Right ventricle myocardium inferior (tissue), 1 donor: ENCODE data around the gene LIMCH1. TPM values are rescaled to one million over a fixed set of nuclear protein-coding genes. Genes with fewer than 3 reads are reported as not detected.
"Not testable (repeated sequence)": the region's sequence is repeated elsewhere in the genome, so short reads cannot be mapped to it uniquely, and the experiment has no call there.

Source experiments
- ATAC-seq: fragments of 200-7000 bp; cut with Tn5 transposase; one replicate; pipeline ENCODE4 v1.9.1; 2020; ENCODE audit warnings: mild to moderate bottlenecking, moderate library complexity
- DNase-seq: peaks from one replicate; pipeline ENCODE4 v3.0.0; 2021; ENCODE audit errors: missing footprints
- intact Hi-C: fragments of 100-400 bp; cut with DNase I; formaldehyde crosslinking; loops from one replicate; pipeline ENCODE4 v1.11.0; 2022
- total RNA-seq: library from RNA; stranded (reverse); fragmentation: NEBNext Ultra II Directional; extraction: Animal tissue kit (Norgen Biotek cat#: 25700); gene quantifications from one replicate; pipeline ENCODE4 v1.2.1, GENCODE V29; 2021
- donor health status: DM: no; HTN: yes; CAD: no; lungs with severe emphysema.

The LIMCH1 gene
- total RNA-seq, 1 donor from 2014 or later = 294 TPM

GRCh38 chr4:41625531-41625930 is 87.6 kb downstream of the LIMCH1 start:
- intact Hi-C loops = no loop called here
- ATAC-seq = no peak
- DNase-seq = no peak

- ATAC-seq = no peak
- intact Hi-C loops = no loop called here
These were observed 91.0 kb downstream of the LIMCH1 start for GRCh38 chr4:41628936-41629335.

GRCh38 chr4:41631523-41631922 is 93.6 kb downstream of the LIMCH1 start:
- intact Hi-C loops = no loop called here
- no peak for DNase-seq
- ATAC-seq = no peak

More at GRCh38 chr4:41628936-41629335, 91.0 kb downstream of the LIMCH1 start:
- no peak for DNase-seq

GRCh38 chr4:41632481-41633073 is 94.6 kb downstream of the LIMCH1 start:
- intact Hi-C loops = no loop called here
- DNase-seq (no peak), ATAC-seq (no peak)

GRCh38 chr4:41633321-41633720 is 95.4 kb downstream of the LIMCH1 start:
- DNase-seq = no peak
- intact Hi-C loops = no loop called here
- peak; percentile 81 for ATAC-seq

- DNase-seq (no peak), ATAC-seq (no peak)
- intact Hi-C loops = no loop called here
These were observed 97.5 kb downstream of the LIMCH1 start for GRCh38 chr4:41635441-41635840.

GRCh38 chr4:41638203-41638602 is 100.2 kb downstream of the LIMCH1 start:
- intact Hi-C loops = no loop called here
- DNase-seq = no peak
- ATAC-seq = no peak

GRCh38 chr4:41638866-41639265 is 100.9 kb downstream of the LIMCH1 start:
- intact Hi-C loops = no loop called here
- DNase-seq = no peak
- ATAC-seq = no peak

- ATAC-seq = no peak
- no peak for DNase-seq
- intact Hi-C loops = no loop called here
These were observed 101.3 kb downstream of the LIMCH1 start for GRCh38 chr4:41639291-41639690.

- intact Hi-C loops = loop anchor here (5.0 kb wide), 3 partner anchors 104 to 359 kb away; partner anchors contain the start of gene LIMCH1
- DNase-seq = no peak
- no peak for ATAC-seq
These were observed 102.9 kb downstream of the LIMCH1 start for GRCh38 chr4:41640906-41641305.

GRCh38 chr4:41642746-41643145 is 104.8 kb downstream of the LIMCH1 start:
- ATAC-seq, DNase-seq: not testable (repeated sequence)
- intact Hi-C loops = loop anchor here (5.0 kb wide), 3 partner anchors 105 to 360 kb away; partner anchors contain the start of gene LIMCH1

GRCh38 chr4:41643331-41643730 is 105.4 kb downstream of the LIMCH1 start:
- ATAC-seq = no peak
- intact Hi-C loops = loop anchor here (5.0 kb wide), 3 partner anchors 106 to 361 kb away; partner anchors contain the start of gene LIMCH1
- DNase-seq = no peak

GRCh38 chr4:41644288-41644914 is 106.4 kb downstream of the LIMCH1 start:
- ATAC-seq (peak; percentile 88), DNase-seq (peak; percentile 83)
- intact Hi-C loops = loop anchor here (5.0 kb wide), 3 partner anchors 107 to 362 kb away; partner anchors contain the start of gene LIMCH1

GRCh38 chr4:41644915-41645295 is 106.9 kb downstream of the LIMCH1 start:
- intact Hi-C loops = loop anchor here (5.0 kb wide), 3 partner anchors 108 to 363 kb away; partner anchors contain the start of gene LIMCH1
- DNase-seq = no peak
- ATAC-seq = no peak

GRCh38 chr4:41645728-41646390 is 107.9 kb downstream of the LIMCH1 start:
- DNase-seq (no peak), ATAC-seq (no peak)
- intact Hi-C loops = no loop called here

GRCh38 chr4:41646862-41647261 is 108.9 kb downstream of the LIMCH1 start:
- ATAC-seq (no peak), DNase-seq (no peak)
- intact Hi-C loops = no loop called here

- intact Hi-C loops = no loop called here
These were observed 109.4 kb downstream of the LIMCH1 start for GRCh38 chr4:41647383-41647782.

GRCh38 chr4:41651150-41651549 is 113.2 kb downstream of the LIMCH1 start:
- ATAC-seq, intact Hi-C loops, DNase-seq: not testable (repeated sequence)

More at GRCh38 chr4:41647383-41647782, 109.4 kb downstream of the LIMCH1 start:
- DNase-seq (no peak), ATAC-seq (no peak)

GRCh38 chr4:41652971-41653370 is 115.0 kb downstream of the LIMCH1 start:
- intact Hi-C loops = no loop called here
- no peak for ATAC-seq
- no peak for DNase-seq

- ATAC-seq = no peak
- DNase-seq = no peak
- intact Hi-C loops = no loop called here
These were observed 115.6 kb downstream of the LIMCH1 start for GRCh38 chr4:41653523-41653922.
